Body of pancreas (tissue), 4 donors: ENCODE results near the gene SHH. TPM values are rescaled to one million over a fixed set of nuclear protein-coding genes. Genes with fewer than 3 reads are reported as not detected.

Experiments used
- ATAC-seq: fragments of 150-250 bp; one replicate; pipeline ENCODE4 v1.9.1; 2016
- DNase-seq, 4 donors: peaks; one replicate each; pipeline ENCODE4 v3.0.0-alpha.2; 2019
- H3K27ac ChIP-seq, 4 donors: fragments of 200-600 bp; sonication (generic); 1 replicate in 3 of 4; 2 replicates in 1 of 4; pipeline versions ENCODE4 v1.5.1 to v1.6.1; 2016 to 2019; ENCODE audit warnings: mild to moderate bottlenecking in 1 of 4, mixed read lengths in 1 of 4, moderate library complexity in 1 of 4
- H3K27me3 ChIP-seq, 2 donors: fragments of 200-600 bp; sonication (generic); one replicate each; pipeline ENCODE4 v1.6.0; 2016; ENCODE audit warnings: mild to moderate bottlenecking in 1 of 2
- H3K36me3 ChIP-seq, 2 donors: fragments of 200-600 bp; sonication (generic); replicated peaks in 1 of 2; 2 replicates each; pipeline ENCODE4 v1.5.1; 2016; ENCODE audit warnings: low read depth in 2 of 2; ENCODE audit not compliant: insufficient read depth in 1 of 2
- H3K4me1 ChIP-seq: fragments of 200-600 bp; sonication (generic); one replicate; pipeline ENCODE4 v1.6.0; 2016
- H3K4me3 ChIP-seq, 2 donors: fragments of 200-600 bp; sonication (generic); 1 replicate in 1 of 2; 2 replicates in 1 of 2; pipeline ENCODE4 v1.5.1; 2016 to 2019
- H3K9me3 ChIP-seq, 3 donors: fragments of 200-600 bp; sonication (generic); 1 replicate in 2 of 3; 2 replicates in 1 of 3; pipeline ENCODE4 v1.5.1; 2016
- POLR2A ChIP-seq, 3 donors: fragments of 450-650 bp; IDR thresholded peaks; one replicate each; pipeline ENCODE4 v1.6.1; 2016; ENCODE audit warnings: antibody characterized with exemption in 3 of 3, mild to moderate bottlenecking in 2 of 3
- WGBS, 2 donors: methylation state at CpG; one replicate each; pipeline ENCODE4 v1.1.5; 2017; 5-methylcytosine and 5-hydroxymethylcytosine counted together
- intact Hi-C: fragments of 100-400 bp; cut with DNase I; formaldehyde crosslinking; loops from one replicate; pipeline ENCODE4 v1.15.1; 2023
- total RNA-seq, 2 donors: library from RNA; depleted of rRNA; stranded (reverse); fragments of >200 nt; gene quantifications; one replicate each; pipeline ENCODE4 v1.1.0, GENCODE V29; 2016
- TF ChIP-seq, protein P1 (sequence below), 7 experiments: fragments of 450-650 bp in 4 of 7; fragments of 200-600 bp in 3 of 7; sonication (generic) in 3 of 7; IDR thresholded peaks; one replicate each; pipeline ENCODE4 v1.5.1; 2016 to 2019; ENCODE audit warnings: antibody characterized with exemption in 7 of 7

The SHH gene
- total RNA-seq, 2 donors from 2014 or later, result 0.33 to 0.78 TPM

DNA sequence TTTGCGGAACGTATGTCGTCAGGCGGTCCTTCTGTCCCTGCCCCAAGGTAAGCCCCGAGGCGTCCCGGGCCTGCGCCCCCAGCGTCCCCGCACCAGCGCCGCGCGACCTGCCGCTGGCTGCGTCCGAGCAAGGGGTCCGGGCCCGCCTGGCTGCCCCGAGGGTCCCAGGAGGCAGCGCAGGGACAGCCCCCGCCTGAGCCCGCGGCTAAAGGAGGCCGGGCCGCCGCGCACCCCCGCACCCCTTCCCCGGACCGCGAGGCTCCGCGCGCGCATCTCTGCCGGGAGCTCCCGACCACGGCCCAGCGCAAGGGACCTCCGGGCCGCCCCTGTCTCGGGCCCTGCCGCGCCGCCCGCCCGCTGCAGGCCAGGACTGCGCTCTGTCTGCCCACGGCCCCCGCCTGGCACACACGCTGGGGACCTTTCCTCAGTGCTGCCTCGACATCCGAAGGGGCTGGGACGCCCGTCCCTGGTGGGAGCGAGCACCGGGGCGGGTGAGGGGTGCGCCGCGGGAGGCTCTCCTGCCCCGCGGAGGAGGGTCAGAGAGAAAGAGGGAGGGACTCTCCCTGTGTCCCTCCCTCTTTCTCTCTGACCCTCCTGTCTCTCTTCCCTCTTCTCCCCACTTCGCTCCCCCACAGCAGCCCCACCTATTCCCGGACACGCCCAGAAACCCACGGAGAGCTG, 25.0 kb downstream of the SHH start:
- no peak overlapping the region for H3K4me3 ChIP-seq
- no peaks in the 10 kb centered on the region for H3K9me3 ChIP-seq
- H3K4me1 ChIP-seq, result peaks cover 7% of the 10 kb centered on the region
- DNase-seq (peak in 1 of 4 donors; percentile 3), ATAC-seq (no peak)
- H3K27ac ChIP-seq, result no peak overlapping the region
- 14 to 30% methylated on average over 14 to 68 of the region's 68 CpGs for WGBS, 2 donors
- intact Hi-C loops, result no loop called here
- peaks cover 0 to 2% of the 10 kb centered on the region in 2 donors for H3K36me3 ChIP-seq
- H3K27me3 ChIP-seq, result no peaks in the 10 kb centered on the region
- TF ChIP-seq, protein P1, sequence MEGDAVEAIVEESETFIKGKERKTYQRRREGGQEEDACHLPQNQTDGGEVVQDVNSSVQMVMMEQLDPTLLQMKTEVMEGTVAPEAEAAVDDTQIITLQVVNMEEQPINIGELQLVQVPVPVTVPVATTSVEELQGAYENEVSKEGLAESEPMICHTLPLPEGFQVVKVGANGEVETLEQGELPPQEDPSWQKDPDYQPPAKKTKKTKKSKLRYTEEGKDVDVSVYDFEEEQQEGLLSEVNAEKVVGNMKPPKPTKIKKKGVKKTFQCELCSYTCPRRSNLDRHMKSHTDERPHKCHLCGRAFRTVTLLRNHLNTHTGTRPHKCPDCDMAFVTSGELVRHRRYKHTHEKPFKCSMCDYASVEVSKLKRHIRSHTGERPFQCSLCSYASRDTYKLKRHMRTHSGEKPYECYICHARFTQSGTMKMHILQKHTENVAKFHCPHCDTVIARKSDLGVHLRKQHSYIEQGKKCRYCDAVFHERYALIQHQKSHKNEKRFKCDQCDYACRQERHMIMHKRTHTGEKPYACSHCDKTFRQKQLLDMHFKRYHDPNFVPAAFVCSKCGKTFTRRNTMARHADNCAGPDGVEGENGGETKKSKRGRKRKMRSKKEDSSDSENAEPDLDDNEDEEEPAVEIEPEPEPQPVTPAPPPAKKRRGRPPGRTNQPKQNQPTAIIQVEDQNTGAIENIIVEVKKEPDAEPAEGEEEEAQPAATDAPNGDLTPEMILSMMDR (IDR thresholded peaks at IDR 0.05), result no peak
- no peak for TF ChIP-seq POLR2A (IDR thresholded peaks at IDR 0.05)

DNA sequence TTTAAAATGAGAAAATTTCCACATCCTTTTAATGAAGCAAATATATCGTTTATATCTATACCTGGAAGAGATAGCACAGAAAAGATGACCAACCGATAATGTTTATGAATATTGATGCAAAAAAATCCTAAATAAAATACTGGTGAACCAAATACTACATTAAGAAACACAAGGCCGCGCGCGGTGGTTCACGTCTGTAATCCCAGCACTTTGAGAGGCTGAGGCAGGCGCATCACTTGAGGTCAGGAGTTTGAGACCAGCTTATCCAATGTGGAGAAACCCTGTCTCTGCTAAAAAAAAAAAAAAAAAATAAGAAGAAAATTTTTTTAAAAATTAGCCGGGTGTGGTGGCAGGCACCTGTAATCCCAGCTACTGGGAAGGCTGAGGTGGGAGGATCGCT, 25.8 kb downstream of the SHH start:
- DNase-seq (peak in 1 of 4 donors; percentile 4), ATAC-seq (no peak)
- H3K36me3 ChIP-seq, result peaks cover 0 to 2% of the 10 kb centered on the region in 2 donors
- intact Hi-C loops, result no loop called here
- H3K27me3 ChIP-seq, result no peaks in the 10 kb centered on the region
- no peak overlapping the region for H3K27ac ChIP-seq
- 87 to 90% methylated on average over 10 of the region's 10 CpGs for WGBS, 2 donors
- no peak for TF ChIP-seq POLR2A (IDR thresholded peaks at IDR 0.05)
- TF ChIP-seq, protein P1 (IDR thresholded peaks at IDR 0.05), result no peak
- H3K4me1 ChIP-seq, result peaks cover 7% of the 10 kb centered on the region
- no peaks in the 10 kb centered on the region for H3K9me3 ChIP-seq
- no peak overlapping the region for H3K4me3 ChIP-seq

DNA sequence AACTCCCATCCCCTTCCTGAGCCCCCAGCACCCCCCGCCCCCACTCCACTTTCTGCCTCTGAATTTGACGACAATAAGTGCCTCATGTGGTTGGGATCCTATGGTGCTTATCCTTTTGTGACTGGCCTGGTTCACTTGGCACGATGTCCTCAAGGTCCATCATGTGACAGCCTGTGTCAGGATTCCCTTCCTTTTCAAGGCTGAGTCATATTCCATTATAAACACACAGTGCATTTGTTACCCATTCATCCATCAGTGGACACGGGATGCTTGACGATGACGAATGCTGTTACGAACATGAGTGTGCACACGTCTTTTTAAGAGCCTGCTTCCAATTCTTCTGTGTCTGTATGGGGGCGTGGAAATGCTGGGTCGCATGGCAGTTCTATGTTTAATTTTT, 26.7 kb downstream of the SHH start:
- no peak for ATAC-seq
- Histone ChIP-seq H3K9me3 (no peaks in the 10 kb centered on the region), H3K27me3 (no peaks in the 10 kb centered on the region), H3K4me3 (no peak overlapping the region), H3K36me3 (peaks cover 0 to 2% of the 10 kb centered on the region in 2 donors), H3K27ac (no peak overlapping the region), H3K4me1 (peaks cover 7% of the 10 kb centered on the region)
- 90 to 91% methylated on average over 10 of the region's 10 CpGs for WGBS, 2 donors
- TF ChIP-seq, protein P1 (IDR thresholded peaks at IDR 0.05), result no peak
- no peak for TF ChIP-seq POLR2A (IDR thresholded peaks at IDR 0.05)
- intact Hi-C loops, result no loop called here
- no peak for DNase-seq

DNA sequence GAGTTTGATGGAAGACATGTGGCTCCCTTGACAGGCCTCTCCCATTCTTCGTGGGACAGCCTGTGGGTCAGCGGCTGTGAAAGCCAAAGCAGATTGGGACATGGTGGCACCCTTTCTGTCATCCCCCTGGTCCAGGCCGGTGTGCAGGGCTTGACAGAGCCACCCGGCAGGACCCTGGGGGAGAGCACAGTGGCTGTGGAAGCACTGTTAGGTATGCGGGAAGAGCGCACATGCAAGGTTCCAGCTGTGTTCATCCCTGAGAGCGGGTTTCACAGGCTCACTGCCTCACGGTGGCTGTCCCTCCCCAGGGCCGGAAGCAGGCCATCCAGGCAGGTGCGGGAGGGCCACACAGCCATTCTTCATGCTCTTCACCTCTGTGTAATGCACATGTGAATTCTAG, 29.8 kb downstream of the SHH start:
- no peak for TF ChIP-seq POLR2A (IDR thresholded peaks at IDR 0.05)
- TF ChIP-seq, protein P1 (IDR thresholded peaks at IDR 0.05), result no peak
- Histone ChIP-seq H3K36me3 (peaks cover 0 to 5% of the 10 kb centered on the region in 2 donors), H3K9me3 (no peaks in the 10 kb centered on the region), H3K4me3 (no peak overlapping the region), H3K27me3 (no peaks in the 10 kb centered on the region), H3K4me1 (peaks cover 7% of the 10 kb centered on the region), H3K27ac (no peak overlapping the region)
- intact Hi-C loops, result no loop called here
- DNase-seq (no peak), ATAC-seq (no peak)
- 94 to 95% methylated on average over 8 to 10 of the region's 10 CpGs for whole genome bisulfite sequencing, 2 donors

DNA sequence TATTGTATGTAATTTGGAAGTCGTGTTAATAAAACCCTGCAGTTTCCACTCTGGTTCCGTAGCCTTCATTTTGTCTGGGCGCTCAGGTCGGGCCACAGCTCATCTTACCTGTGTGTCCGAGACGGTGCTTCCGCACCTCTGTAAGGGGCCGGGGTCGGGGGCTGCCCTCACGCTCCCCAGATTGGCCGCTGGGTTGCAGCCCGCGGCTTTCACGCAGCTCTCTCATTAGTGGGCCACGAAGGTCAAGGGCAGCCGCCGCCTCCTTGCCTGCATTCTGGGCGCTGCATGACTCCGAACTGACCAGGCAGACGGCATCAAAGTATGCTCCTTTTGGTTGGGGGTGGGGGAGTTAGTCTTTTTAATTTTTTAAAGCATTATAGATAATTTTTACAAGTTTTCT, 30.8 kb downstream of the SHH start:
- Histone ChIP-seq H3K4me1 (no peaks in the 10 kb centered on the region), H3K27me3 (no peaks in the 10 kb centered on the region), H3K27ac (no peak overlapping the region), H3K36me3 (peaks cover 0 to 8% of the 10 kb centered on the region in 2 donors), H3K4me3 (no peak overlapping the region), H3K9me3 (no peaks in the 10 kb centered on the region)
- intact Hi-C loops, result no loop called here
- 92 to 95% methylated on average over 16 to 20 of the region's 20 CpGs for WGBS, 2 donors
- no peak for TF ChIP-seq POLR2A (IDR thresholded peaks at IDR 0.05)
- TF ChIP-seq, protein P1 (IDR thresholded peaks at IDR 0.05), result no peak
- no peak for DNase-seq
- no peak for ATAC-seq
